ENCODE results near the gene NKX2-4. TPM values are rescaled to one million over a fixed set of nuclear protein-coding genes. Genes with fewer than 3 reads are reported as not detected.
A peak's percentile ranks its signal among the peaks of the same experiment; 100 is the strongest.

Gene NKX2-4
- total and polyA plus RNA-seq, 2 of the 13 experiments (the other 11 are each of a cell fraction or from before 2014, with no cell fraction given), result not detected

DNA sequence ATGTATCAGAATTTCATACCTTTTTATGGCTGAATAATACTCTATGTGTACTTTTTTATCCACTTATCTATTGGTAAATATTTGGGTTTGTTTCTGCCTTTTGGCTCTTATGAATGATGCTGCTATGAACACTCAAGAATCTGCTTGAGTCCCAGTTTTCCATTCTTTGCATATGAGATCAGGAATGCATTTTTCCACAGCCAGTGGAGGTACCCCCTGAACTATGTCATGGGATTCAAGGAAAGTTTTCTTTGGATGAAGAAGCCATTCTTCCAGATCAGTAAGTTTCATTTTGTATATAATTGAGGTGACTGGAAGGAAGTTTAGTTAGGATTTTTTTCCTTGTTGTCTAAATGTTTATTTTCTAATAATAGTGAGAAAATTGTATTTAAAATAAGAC, 40.9 kb downstream of the NKX2-4 start:
- no TSS peak for BruUV-seq (replicated peaks)
- H2AFZ ChIP-seq (ENCODE audit: low read length), result no peak overlapping the region
- no peak overlapping the region for H3K9ac ChIP-seq (ENCODE audit: insufficient read depth, low read depth, low read length)
- H3K4me3 ChIP-seq (replicated peaks in 1 of 3; ENCODE audit: insufficient read depth in 1 of 3, low read depth in 2 of 3, low read length in 3 of 3), result no peak overlapping the region
- DNase-seq (ENCODE audit: low spot score), result no peak
- no peaks in the 10 kb centered on the region for H3K9me3 ChIP-seq (ENCODE audit: low read length)
- ChIA-PET CTCF (ENCODE audit: low intra/inter-chr PET ratio, low total read pairs) (no interaction called here), POLR2A (no interaction called here)
- no peaks in the 10 kb centered on the region for H4K20me1 ChIP-seq (ENCODE audit: insufficient read depth, low read length)
- peaks cover 47% of the 10 kb centered on the region for H3K4me1 ChIP-seq (ENCODE audit: insufficient read depth, low read length)
- in situ Hi-C loops (cut with HindIII; ENCODE audit: extremely low pct_ligation_motif_present, low pct_unique_long_range_greater_than_20kb), result no loop called here
- no peak overlapping the region for H3K4me2 ChIP-seq (ENCODE audit: low read depth, low read length)
- H3K79me2 ChIP-seq (ENCODE audit: insufficient read depth, low read length), result no peaks in the 10 kb centered on the region
- intact Hi-C loops (cut with micrococcal nuclease; ENCODE audit: unreplicated experiment), result loop anchor here (5.0 kb wide), 1 partner anchor 119 kb away; no protein-coding TSS in a partner anchor
- H3K27ac ChIP-seq (ENCODE audit: extremely low read length, insufficient read depth, low read length), result peak overlapping the region; percentile 88
- FAIRE-seq, result no peak
- H3K36me3 ChIP-seq (replicated peaks in 1 of 2; ENCODE audit: control insufficient read depth in 1 of 2, insufficient read depth in 2 of 2, low read length in 2 of 2), result peaks cover 14 to 44% of the 10 kb centered on the region in 2 experiments
- TF ChIP-seq CAMTA2 (CRISPR knock-in tag; IDR thresholded peaks at IDR 0.05; ENCODE audit: borderline replicate concordance), result no peak
- TF ChIP-seq KLF12 (CRISPR knock-in tag; IDR thresholded peaks at IDR 0.05; ENCODE audit: borderline replicate concordance), result no peak
- no peak for TF ChIP-seq SUZ12 (IDR thresholded peaks at IDR 0.05; ENCODE audit: low read depth, low read length)
- TF ChIP-seq, protein P1, sequence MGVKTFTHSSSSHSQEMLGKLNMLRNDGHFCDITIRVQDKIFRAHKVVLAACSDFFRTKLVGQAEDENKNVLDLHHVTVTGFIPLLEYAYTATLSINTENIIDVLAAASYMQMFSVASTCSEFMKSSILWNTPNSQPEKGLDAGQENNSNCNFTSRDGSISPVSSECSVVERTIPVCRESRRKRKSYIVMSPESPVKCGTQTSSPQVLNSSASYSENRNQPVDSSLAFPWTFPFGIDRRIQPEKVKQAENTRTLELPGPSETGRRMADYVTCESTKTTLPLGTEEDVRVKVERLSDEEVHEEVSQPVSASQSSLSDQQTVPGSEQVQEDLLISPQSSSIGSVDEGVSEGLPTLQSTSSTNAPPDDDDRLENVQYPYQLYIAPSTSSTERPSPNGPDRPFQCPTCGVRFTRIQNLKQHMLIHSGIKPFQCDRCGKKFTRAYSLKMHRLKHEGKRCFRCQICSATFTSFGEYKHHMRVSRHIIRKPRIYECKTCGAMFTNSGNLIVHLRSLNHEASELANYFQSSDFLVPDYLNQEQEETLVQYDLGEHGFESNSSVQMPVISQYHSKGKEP (CRISPR knock-in tag; IDR thresholded peaks at IDR 0.05), result no peak
- TF ChIP-seq ATRX (CRISPR knock-in tag; IDR thresholded peaks at IDR 0.05; ENCODE audit: borderline replicate concordance), result no peak
- TF ChIP-seq, protein P2, sequence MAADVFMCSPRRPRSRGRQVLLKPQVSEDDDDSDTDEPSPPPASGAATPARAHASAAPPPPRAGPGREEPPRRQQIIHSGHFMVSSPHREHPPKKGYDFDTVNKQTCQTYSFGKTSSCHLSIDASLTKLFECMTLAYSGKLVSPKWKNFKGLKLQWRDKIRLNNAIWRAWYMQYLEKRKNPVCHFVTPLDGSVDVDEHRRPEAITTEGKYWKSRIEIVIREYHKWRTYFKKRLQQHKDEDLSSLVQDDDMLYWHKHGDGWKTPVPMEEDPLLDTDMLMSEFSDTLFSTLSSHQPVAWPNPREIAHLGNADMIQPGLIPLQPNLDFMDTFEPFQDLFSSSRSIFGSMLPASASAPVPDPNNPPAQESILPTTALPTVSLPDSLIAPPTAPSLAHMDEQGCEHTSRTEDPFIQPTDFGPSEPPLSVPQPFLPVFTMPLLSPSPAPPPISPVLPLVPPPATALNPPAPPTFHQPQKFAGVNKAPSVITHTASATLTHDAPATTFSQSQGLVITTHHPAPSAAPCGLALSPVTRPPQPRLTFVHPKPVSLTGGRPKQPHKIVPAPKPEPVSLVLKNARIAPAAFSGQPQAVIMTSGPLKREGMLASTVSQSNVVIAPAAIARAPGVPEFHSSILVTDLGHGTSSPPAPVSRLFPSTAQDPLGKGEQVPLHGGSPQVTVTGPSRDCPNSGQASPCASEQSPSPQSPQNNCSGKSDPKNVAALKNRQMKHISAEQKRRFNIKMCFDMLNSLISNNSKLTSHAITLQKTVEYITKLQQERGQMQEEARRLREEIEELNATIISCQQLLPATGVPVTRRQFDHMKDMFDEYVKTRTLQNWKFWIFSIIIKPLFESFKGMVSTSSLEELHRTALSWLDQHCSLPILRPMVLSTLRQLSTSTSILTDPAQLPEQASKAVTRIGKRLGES (CRISPR knock-in tag; IDR thresholded peaks at IDR 0.05; ENCODE audit: borderline replicate concordance), result no peak
- TF ChIP-seq MIER2 (CRISPR knock-in tag; IDR thresholded peaks at IDR 0.05), result no peak
- no peak for TF ChIP-seq RFX1 (IDR thresholded peaks at IDR 0.05)
- TF ChIP-seq ZNF570 (CRISPR knock-in tag; IDR thresholded peaks at IDR 0.05; ENCODE audit: borderline replicate concordance), result no peak
- no peak for TF ChIP-seq PRPF4 (IDR thresholded peaks at IDR 0.05; ENCODE audit: low read depth, low read length, poor library complexity, severe bottlenecking)
- TF ChIP-seq NR1H2 (CRISPR knock-in tag; IDR thresholded peaks at IDR 0.05; ENCODE audit: borderline replicate concordance, low read depth), result no peak
- TF ChIP-seq, protein P3, sequence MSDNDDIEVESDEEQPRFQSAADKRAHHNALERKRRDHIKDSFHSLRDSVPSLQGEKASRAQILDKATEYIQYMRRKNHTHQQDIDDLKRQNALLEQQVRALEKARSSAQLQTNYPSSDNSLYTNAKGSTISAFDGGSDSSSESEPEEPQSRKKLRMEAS (IDR thresholded peaks at IDR 0.05), result no peak
- TF ChIP-seq ZNF24 (IDR thresholded peaks at IDR 0.05), result no peak
- no peak for TF ChIP-seq PCBP2 (optimal IDR thresholded peaks at IDR 0.05; ENCODE audit: low read depth, low read length, poor library complexity, severe bottlenecking)
- no peak for TF ChIP-seq NR2F6 (IDR thresholded peaks at IDR 0.05)
- no peak for TF ChIP-seq NR2F6 (CRISPR knock-in tag; IDR thresholded peaks at IDR 0.05)
- TF ChIP-seq ZNF274 (CRISPR knock-in tag; IDR thresholded peaks at IDR 0.05), result no peak
- TF ChIP-seq ISX (CRISPR knock-in tag; conservative IDR thresholded peaks at IDR 0.05), result no peak
- TF ChIP-seq, protein P4, sequence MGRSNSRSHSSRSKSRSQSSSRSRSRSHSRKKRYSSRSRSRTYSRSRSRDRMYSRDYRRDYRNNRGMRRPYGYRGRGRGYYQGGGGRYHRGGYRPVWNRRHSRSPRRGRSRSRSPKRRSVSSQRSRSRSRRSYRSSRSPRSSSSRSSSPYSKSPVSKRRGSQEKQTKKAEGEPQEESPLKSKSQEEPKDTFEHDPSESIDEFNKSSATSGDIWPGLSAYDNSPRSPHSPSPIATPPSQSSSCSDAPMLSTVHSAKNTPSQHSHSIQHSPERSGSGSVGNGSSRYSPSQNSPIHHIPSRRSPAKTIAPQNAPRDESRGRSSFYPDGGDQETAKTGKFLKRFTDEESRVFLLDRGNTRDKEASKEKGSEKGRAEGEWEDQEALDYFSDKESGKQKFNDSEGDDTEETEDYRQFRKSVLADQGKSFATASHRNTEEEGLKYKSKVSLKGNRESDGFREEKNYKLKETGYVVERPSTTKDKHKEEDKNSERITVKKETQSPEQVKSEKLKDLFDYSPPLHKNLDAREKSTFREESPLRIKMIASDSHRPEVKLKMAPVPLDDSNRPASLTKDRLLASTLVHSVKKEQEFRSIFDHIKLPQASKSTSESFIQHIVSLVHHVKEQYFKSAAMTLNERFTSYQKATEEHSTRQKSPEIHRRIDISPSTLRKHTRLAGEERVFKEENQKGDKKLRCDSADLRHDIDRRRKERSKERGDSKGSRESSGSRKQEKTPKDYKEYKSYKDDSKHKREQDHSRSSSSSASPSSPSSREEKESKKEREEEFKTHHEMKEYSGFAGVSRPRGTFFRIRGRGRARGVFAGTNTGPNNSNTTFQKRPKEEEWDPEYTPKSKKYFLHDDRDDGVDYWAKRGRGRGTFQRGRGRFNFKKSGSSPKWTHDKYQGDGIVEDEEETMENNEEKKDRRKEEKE (IDR thresholded peaks at IDR 0.05), result no peak
- no peaks in the 10 kb centered on the region for H3K27me3 ChIP-seq (ENCODE audit: control insufficient read depth in 1 of 2, insufficient read depth in 2 of 2, low read length in 2 of 2)
- no peak for ATAC-seq

Data from HepG2 (cell line).